GM12874 (cell line): ENCODE results near the gene KCNG4.

Source experiments
- CTCF ChIP-seq: IDR thresholded peaks from 2 replicates; pipeline ENCODE4 v1.5.1; 2011; ENCODE audit warnings: low read depth, mild to moderate bottlenecking, control low read depth, low read length, moderate library complexity; ENCODE audit not compliant: insufficient read depth

KCNG4 gene

GRCh38 chr16:84252184-84252583, 12.4 kb upstream of the KCNG4 start:
- no peak for TF ChIP-seq CTCF

DNA sequence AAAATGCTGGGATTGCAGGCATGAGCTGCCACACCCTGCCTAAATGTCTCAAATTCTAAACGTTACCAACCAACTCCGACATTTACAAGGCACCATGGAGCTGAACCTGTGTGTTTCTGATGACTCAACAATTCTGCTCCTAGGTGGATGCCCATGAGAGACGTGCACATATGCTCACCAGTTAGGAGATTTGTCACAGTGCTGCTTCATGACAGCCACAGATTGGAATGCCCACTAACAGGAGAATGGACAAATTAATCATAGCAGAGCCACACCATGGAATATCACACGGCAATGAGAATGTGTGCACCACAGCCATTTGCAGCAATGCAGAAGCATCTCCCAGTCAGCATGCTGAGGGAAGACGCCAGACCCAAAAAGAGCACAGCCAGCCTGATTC, 8.0 kb upstream of the KCNG4 start:
- TF ChIP-seq CTCF = no peak

DNA sequence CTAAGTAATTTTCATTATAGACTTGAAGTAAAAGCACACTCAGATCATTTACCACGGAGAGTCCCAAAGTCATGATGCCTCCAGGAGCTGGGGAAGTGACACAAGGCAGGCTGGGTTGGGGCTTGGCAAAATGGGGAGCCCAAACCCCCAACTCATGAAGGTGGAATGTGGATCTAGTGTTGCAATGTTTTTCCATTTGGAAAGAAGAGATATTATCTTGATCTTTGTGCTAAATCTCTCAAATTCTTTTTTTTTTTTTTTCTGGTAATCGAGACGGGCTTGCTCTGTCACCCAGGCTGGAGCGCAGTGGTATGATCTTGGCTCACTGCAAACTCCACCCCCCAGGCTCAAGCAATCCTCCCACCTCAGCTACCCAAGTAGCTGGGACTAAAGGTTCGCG, 7.5 kb upstream of the KCNG4 start:
- no peak for TF ChIP-seq CTCF

GRCh38 chr16:84246679-84247077, 6.9 kb upstream of the KCNG4 start:
- no peak for TF ChIP-seq CTCF

DNA sequence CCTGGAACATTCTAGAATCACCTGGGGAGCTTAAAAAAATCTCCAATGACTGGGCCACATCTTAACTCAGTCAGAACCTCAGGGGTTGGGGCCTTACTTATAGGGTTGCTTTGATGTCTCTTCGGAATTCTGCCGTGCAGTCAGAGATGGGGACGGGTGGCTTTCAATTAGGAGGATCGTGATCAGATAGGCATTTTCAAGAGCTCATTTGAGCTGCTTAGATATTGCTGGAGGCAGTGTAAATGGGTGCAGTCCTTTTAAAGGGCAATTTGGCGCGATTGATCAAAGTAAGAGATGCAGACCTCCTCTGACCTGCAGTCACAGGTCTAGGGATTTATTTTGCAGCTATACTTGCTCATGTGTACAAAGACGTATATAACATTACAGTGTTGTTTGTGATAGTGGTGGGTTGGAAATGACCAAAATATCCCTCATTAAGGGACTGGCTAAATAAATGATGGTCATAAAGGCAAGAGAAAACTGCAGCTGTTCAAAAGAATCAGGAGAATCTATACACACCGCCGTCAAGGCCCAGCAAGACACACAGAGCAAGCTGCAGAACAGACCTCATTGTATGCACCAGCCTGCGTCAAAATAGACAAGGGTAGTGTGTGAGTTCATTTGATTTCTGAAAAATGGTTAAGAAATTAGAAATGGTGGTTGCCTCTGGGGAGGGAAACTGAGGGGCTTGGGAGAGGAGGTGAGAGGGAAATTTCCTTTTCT, 6.3 kb upstream of the KCNG4 start:
- no peak for TF ChIP-seq CTCF

- no peak for TF ChIP-seq CTCF
These were observed 4.9 kb upstream of the KCNG4 start for GRCh38 chr16:84244728-84245127.

GRCh38 chr16:84243732-84244131, 3.9 kb upstream of the KCNG4 start:
- TF ChIP-seq CTCF = no peak
